Hematopoietic multipotent progenitor cell treated with erythropoietin and hydrocortisone succinate and interleukin-3 and kit ligand, for 6 days (in vitro differentiated cells): ENCODE measurements around the gene FAM209A.
"Not testable (repeated sequence)": the region's sequence is repeated elsewhere in the genome, so short reads cannot be mapped to it uniquely, and the experiment has no call there.

Source experiments
- DNase-seq: peaks from one replicate; pipeline ENCODE4 v3.0.0-alpha.2; 2015

FAM209A gene

DNA sequence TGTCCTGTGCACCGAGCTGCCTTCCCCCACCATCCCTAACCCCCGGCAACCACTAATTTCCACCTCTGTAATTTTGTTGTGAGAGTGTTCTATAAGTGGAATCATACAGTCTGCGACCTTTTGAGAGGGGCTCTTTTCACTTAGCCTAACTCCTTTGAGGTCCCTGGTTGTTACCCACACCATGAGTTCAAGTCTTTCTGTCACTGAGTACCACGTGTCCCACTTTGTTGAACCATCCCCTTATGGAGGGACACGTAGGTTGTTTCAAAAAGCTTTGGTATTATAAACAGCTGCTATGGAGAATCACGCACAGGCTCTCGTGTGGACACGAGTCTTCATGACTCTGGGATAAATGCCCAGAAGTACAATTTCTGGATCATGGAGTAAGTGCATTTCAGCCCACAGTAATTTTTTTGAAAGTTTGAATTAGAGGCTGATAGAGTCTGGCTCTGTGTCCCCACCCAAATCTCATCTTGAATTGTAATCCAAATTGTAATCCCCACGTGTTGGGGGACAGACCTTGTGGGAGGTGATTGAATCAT lies 18.0 kb downstream of the FAM209A start:
- no peak for DNase-seq

DNA sequence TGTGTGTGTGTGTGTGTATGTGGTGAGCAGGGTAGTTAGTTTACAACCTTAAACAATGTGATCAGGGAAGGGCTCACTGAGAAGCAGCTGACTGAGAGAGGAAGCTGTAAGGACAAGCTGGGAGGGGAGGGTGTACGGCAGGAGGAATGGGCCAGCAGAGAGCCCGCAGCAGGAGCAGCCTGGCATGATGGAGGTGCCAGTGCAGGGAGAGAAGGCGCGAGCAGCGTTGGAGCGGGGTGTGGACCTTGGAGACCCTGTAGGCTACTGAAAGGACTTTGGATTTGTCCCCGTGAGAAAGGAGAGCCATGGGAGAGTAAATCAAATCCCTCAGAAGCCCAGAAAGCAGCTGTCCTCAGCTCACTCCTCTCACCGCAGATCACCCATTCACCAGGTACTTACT lies 27.0 kb downstream of the FAM209A start:
- DNase-seq, result no peak

DNA sequence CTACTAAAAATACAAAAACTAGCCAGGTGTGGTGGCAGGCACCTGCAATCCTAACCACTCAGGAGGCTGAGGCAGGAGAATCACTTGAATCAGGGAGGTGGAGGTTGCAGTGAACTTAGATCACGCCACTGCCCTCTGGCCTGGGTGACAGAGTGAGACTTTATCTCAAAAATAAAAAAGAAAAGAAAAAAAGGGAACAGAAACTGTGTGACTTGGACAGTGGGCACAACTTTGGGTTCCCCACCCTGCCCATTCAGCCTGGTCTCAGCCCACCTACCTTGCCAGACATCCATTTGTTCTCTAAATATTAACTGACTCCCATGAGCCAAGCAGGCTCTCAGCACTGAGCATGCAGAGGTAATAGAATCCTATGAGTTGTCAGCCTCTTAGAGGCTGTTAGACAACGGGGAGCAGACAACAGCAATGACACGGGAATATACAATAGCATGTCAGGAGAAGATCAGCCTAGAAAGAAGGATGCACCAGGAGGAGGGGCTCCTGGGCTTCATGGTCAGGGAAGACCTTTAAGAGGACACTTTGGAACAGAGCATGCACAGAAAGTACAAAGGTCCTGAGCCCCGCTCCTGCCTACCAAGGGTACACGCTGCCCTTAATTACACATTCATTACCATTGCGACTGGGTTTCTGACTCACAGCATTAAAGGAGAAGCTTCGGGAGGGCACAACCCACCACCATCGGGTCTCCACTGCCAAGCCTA lies 28.5 kb downstream of the FAM209A start:
- DNase-seq, result no peak

DNA sequence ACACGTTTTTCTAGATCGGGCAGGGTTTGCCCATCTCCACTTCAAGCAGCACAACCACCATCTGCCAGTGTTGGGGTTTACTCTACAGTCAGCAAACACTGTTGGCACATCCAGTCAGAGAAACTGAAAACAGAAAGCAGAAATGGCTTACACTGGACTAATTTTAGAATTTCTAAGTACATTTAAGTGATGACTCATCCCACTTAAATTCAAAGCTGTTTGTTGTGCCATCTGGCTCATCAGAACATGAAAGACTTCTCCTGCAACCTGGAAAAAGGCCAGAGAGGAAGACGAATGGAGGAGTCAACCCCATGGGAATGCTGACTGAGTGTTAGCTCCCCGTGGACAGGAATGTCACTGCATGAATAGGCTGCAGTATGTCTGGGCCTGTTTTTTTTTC lies 30.3 kb downstream of the FAM209A start:
- peak; percentile 22 for DNase-seq

DNA sequence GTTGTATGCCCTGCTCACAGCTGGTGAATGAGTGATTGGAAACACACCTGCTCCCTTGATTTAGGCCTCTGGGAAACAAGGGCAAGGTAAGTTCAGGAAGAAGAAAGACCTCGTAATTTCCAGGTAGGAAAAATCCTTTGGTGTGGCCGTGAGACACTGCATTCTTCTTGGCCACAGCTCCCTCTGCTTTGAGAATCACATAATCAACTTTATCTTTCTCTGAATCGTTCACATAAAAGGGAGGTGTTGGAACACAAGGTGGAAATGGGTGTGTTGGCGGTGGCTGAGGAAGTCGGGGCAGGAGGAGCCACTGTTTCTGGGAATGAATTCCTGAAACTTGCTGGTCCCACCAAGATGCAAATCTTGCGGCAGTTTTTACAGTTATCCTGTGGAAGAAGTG lies 34.4 kb downstream of the FAM209A start:
- no peak for DNase-seq

DNA sequence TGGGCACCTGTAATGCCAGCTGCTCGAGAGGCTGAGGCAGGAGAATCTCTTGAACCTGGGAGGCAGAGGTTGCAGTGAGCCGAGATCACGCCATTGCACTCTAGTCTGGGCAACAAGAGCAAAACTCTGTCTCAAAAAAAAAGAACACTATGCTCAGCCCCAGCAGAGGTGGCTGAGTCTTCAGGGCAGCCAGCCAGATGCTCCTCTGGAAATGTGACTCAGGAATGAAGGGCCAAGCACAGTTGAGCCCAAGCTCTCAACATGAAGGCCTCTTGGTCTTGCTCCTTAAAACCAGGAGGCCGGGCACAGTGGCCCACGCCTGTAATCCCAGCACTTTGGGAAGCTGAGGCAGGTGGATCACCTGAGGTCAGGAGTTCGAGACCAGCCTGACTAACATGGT lies 40.0 kb downstream of the FAM209A start:
- DNase-seq, result not testable (repeated sequence)

DNA sequence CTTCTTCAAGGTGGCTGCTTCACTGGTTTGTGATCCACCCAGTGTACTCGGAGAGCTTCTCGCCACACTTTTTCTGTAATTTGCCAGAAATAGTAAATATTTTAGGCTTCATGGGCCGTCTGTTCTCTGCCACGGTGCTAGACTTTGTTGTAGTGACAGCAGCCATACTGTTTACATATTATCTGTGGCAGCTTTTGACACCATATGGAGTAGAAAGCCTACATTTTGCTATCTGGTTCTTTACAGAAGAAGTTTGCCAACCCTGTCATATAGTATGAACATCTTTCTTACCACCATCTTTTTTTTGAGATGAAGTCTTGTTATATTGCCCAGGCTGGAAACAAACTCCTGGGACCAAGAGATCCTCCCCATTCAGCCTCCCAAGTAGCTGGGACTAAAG lies 41.0 kb downstream of the FAM209A start:
- DNase-seq, result no peak

DNA sequence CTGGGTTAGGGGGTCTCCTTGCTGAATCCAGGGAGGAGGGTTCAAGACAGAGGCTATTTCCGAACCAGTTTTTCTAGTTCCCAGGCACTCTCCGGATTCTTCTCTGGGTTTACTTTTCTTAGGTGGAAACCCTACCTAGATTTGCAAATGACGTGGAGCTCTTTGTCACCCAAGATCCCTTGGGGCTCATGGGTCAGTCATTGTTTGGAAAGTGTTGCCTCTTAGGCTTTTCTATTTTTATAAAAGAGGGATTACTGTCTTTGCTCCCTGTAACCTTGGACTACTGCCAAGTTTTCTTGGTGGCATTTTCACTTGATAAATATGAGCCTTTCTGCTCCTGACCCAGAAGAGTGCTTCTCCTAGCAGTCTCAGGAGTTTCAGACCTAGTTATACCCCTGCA lies 42.1 kb downstream of the FAM209A start:
- peak; percentile 43 for DNase-seq

DNA sequence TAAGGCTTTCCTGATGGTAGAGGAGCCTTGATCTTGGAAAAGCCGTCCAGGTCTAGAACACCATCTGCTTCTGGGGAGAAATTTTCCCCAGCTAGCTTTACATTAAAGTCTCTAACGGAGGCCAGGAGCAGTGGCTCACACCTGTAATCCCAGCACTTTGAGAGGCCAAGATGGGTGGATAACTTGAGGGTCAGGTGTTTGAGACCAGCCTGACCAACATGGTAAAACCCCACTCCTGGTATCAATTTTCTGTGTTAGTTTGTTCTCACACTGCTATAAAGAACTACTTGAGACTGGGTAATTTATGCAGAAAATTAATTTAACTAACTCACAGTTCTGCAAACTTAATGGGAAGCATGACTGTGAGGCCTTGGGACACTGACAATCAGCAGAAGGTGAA lies 46.3 kb downstream of the FAM209A start:
- no peak for DNase-seq

DNA sequence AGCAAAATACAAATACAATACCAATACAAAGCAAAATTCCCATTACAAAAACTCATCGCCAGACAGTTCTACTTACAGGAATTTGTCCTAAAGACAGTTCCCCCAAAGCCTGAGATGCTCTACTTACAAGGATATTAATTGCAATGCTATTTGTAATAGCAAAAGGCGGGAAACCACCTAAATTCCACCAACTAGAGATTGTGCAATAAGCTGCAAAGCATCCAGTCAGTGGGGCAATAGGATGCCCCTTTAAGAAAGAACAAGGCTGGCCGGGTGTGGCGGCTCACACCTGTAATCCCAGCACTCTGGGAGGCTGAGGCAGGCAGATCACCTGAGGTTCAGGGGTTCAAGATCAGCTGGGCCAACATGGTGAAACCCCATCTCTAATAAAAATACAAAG lies 47.6 kb downstream of the FAM209A start:
- no peak for DNase-seq

DNA sequence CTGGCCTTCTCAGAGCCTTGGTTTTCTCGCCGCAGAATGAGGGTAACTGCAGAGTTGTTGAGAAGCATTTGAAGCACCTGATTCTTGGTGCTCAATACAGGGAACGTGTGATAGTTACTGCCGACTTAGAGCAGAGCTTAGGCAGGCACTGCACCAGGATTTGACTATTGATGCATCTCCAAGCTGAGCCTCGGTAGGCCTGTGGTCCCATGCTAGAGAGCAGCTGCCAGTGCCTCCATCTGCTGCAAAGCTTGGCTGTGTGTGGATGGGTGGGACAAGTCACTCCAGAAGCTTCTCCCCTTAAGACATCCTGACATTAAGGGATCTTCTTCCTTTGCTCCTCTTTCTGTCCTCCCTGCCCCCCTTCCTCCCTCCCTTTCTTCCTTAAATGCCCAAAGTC lies 49.4 kb downstream of the FAM209A start:
- no peak for DNase-seq

DNA sequence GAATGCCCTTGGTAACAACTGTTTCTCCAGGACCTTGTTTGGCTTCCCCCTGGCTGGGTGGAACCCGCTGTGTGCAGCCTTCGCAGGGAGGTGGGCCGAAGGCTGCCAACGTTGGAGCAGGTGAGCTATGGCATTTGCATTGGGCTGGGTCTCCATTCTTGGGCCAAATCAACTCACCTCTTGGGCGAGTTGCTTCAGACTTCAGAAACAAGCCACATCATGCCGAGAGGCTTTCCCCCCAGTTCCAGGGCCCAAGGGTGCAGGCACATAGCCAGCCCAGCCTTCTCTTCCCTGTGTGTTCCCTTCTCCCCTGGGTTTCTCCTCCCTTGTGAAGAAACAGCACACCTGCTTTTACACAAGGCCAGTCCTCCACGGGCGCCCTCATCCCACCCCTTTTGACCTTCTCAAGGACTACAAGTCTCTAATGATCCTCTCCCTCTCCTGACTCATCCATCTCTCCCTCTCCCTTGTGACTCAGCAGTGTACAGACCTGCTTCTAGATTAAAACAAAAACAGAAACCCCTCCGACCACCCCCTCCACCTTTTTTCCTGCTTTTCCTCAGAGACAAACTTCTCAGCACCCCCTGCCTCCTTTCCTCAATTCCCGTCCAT lies 50.1 kb downstream of the FAM209A start:
- no peak for DNase-seq

DNA sequence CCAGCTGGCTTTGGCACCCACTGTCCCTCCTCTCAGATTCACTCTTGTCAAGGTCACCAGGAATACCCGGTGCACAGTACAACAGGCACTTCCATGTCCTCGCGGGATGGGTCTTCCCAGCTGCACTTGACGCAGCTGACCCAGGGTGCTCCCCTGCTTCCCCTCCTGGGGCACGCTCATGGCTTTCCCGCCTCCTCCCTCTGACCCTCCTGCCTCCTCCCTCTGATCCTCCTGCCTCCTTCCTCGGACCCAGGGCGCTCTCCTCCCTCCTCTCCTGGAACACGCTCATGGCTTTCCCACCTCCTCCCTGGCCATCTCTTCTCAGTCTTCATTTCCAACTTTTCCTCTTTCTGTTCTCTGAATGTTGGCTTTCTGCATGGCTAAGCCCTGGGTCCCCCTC lies 50.6 kb downstream of the FAM209A start:
- DNase-seq, result no peak
